Hepatocyte (in vitro differentiated cells): Measurements from ENCODE around the gene BICD1.

Experiments used
- EZH2 ChIP-seq: fragments of 200-600 bp; sonication (generic); IDR thresholded peaks from 2 replicates; pipeline ENCODE4 v1.6.1; 2016; ENCODE audit warnings: antibody characterized with exemption, mild to moderate bottlenecking, borderline replicate concordance
- TF ChIP-seq, protein P1 (sequence below): fragments of 200-600 bp; sonication (generic); IDR thresholded peaks from 2 replicates; pipeline ENCODE4 v1.5.1; 2016; ENCODE audit warnings: antibody characterized with exemption, mild to moderate bottlenecking; ENCODE audit not compliant: poor library complexity

DNA sequence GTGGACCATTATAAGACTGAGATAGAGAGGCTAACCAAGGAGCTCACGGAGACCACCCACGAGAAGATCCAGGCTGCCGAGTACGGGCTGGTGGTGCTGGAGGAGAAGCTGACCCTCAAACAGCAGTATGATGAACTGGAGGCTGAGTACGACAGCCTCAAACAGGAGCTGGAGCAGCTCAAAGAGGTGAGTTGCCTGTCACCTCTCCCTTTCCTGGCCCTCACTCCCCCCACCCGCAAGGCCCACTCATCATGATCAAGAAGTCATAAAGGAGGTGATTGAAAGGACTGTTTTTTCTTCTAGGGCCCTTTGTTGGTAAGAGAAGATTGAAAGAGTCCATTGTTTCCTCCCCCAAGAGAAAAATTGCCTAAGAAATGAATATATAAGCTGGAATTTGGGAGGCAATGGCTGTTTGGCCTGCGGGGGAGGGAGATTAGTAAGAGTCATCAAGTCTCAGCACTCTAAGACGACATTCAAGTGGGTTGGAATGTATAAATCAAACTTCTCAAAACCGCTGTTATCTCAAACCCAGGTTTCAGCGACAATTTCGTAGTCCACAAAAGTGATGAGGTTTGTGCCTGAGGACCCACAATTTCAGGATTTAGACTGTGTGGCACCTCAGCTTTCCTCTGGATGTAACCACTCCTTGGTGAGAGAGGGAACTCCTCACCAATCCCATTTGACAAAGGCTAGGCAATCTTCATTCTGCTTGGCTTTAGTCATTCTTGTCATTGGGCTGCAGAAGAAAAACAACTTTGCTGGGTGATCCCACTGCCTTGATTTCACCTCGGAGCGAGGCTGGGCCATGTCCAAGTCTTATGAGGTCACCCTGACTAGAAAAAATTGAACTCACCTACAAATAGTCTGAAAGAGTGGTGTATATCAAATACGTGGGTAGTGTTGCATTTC is 966 bp downstream of the BICD1 start:
- TF ChIP-seq, protein P1, sequence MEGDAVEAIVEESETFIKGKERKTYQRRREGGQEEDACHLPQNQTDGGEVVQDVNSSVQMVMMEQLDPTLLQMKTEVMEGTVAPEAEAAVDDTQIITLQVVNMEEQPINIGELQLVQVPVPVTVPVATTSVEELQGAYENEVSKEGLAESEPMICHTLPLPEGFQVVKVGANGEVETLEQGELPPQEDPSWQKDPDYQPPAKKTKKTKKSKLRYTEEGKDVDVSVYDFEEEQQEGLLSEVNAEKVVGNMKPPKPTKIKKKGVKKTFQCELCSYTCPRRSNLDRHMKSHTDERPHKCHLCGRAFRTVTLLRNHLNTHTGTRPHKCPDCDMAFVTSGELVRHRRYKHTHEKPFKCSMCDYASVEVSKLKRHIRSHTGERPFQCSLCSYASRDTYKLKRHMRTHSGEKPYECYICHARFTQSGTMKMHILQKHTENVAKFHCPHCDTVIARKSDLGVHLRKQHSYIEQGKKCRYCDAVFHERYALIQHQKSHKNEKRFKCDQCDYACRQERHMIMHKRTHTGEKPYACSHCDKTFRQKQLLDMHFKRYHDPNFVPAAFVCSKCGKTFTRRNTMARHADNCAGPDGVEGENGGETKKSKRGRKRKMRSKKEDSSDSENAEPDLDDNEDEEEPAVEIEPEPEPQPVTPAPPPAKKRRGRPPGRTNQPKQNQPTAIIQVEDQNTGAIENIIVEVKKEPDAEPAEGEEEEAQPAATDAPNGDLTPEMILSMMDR: no peak
- TF ChIP-seq EZH2: no peak
